22Rv1 (cell line): ENCODE measurements around the gene POLR2L.

Source experiments
- ZFX ChIP-seq: fragments of 450-650 bp; IDR thresholded peaks from 2 replicates; pipeline ENCODE4 v1.6.1; 2017; ENCODE audit warnings: antibody characterized with exemption, borderline replicate concordance
- TF ChIP-seq, protein P1 (sequence below): fragments of 450-650 bp; IDR thresholded peaks from 2 replicates; pipeline ENCODE4 v1.5.1; 2017; ENCODE audit warnings: mild to moderate bottlenecking

DNA sequence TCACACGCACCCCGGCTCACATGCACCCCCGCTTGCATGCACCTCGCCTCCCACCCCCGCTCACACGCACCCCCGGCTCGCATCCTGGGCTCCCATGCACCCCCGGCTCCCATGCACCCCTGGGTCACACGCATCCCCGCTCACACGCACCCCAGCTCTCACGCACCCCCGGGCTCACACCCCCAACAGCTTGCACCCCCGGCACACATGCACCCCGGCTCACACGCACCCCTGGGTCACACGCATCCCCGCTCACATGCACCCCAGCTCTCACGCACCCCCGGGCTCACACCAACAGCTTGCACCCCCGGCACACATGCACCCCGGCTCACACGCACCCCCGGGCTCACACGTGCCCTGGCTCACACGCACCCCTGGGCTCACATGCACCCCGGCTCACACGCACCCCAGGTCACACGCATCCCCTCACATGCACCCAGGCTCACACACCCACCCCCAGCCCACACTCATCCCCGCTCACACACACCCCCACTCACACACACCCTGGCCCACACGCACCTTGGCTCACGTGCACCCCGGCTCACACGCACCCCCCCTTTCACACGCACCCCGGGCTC lies 16.5 kb upstream of the POLR2L start:
- TF ChIP-seq, protein P1, sequence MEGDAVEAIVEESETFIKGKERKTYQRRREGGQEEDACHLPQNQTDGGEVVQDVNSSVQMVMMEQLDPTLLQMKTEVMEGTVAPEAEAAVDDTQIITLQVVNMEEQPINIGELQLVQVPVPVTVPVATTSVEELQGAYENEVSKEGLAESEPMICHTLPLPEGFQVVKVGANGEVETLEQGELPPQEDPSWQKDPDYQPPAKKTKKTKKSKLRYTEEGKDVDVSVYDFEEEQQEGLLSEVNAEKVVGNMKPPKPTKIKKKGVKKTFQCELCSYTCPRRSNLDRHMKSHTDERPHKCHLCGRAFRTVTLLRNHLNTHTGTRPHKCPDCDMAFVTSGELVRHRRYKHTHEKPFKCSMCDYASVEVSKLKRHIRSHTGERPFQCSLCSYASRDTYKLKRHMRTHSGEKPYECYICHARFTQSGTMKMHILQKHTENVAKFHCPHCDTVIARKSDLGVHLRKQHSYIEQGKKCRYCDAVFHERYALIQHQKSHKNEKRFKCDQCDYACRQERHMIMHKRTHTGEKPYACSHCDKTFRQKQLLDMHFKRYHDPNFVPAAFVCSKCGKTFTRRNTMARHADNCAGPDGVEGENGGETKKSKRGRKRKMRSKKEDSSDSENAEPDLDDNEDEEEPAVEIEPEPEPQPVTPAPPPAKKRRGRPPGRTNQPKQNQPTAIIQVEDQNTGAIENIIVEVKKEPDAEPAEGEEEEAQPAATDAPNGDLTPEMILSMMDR: no peak
- TF ChIP-seq ZFX: no peak
